Measurements from ENCODE around the gene KANTR. TPM values are rescaled to one million over a fixed set of nuclear protein-coding genes. Genes with fewer than 3 reads are reported as not detected.

The KANTR gene
- 8.3 and 12.7 TPM in 2 replicates for total RNA-seq

GRCh38 chrX:53093748-53094581 is at the start of gene KANTR:
TSS of gene KANTR (plus strand) at chrX:53094142. CDS start at chrX:53124273, 30,131 bp downstream.

GRCh38 chrX:53048169-53049126 is 45.5 kb upstream of the KANTR start, which contains the start of gene GPR173:
TSS of gene GPR173 (plus strand) at chrX:53048789. CDS start at chrX:53076622, 27,833 bp downstream.

GRCh38 chrX:53081925-53082772 is 11.8 kb upstream of the KANTR start, which contains the start of gene TSPYL2:
TSS of gene TSPYL2 (plus strand) at chrX:53082367. CDS start at chrX:53082499, 132 bp downstream.

Other genes with a start within 250 kb of the KANTR start
- not detected in 2 replicates for gene XAGE3, start 226.1 kb upstream of the KANTR start, total RNA-seq
- 17.5 and 18.8 TPM in 2 replicates for gene FAM156B, start 196.8 kb upstream of the KANTR start, total RNA-seq
- gene FAM156A, start 135.6 kb upstream of the KANTR start, total RNA-seq, result 10.8 and 11.3 TPM in 2 replicates
- gene GPR173, start 45.4 kb upstream of the KANTR start, total RNA-seq, result 5.8 and 6.3 TPM in 2 replicates
- 11.9 and 18.7 TPM in 2 replicates for gene TSPYL2, start 11.8 kb upstream of the KANTR start, total RNA-seq
- 76.8 and 155 TPM in 2 replicates for gene KDM5C, start 131.1 kb downstream of the KANTR start, total RNA-seq
- gene IQSEC2, start 187.4 kb downstream of the KANTR start, total RNA-seq, result 11.6 and 12.2 TPM in 2 replicates